GM19395 (cell line): Measurements from ENCODE around the gene SCGB1D1.

Experiments
- ATAC-seq: cut with Tn5 transposase; IDR thresholded peaks from one replicate; pipeline ENCODE4 v1.9.1; 2021; ENCODE audit warnings: mild to moderate bottlenecking, moderate library complexity; ENCODE audit not compliant: unreplicated experiment

SCGB1D1 gene, protein sequence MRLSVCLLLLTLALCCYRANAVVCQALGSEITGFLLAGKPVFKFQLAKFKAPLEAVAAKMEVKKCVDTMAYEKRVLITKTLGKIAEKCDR

DNA sequence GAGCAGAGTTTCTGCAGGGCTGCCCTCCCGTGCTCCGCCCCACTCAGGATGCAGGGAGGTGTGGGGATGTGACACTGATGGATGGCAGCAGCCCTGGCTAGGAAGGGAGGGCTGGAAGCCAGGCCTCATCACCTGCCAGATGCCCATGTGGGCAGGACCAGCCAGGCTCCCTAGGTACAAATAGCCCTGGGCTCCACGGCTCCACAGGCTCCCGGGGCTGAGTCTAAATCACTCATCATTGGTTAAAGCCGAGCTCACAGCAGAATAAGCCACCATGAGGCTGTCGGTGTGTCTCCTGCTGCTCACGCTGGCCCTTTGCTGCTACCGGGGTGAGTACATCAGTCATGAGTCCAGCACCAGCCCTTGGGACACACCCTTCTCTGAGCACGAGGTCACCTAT, at the start of gene SCGB1D1:
TSS of gene SCGB1D1 (plus strand) at position 206 of the 400 bp plus-strand sequence. CDS start at position 275, 69 bp downstream.
- ATAC-seq: no peak

DNA sequence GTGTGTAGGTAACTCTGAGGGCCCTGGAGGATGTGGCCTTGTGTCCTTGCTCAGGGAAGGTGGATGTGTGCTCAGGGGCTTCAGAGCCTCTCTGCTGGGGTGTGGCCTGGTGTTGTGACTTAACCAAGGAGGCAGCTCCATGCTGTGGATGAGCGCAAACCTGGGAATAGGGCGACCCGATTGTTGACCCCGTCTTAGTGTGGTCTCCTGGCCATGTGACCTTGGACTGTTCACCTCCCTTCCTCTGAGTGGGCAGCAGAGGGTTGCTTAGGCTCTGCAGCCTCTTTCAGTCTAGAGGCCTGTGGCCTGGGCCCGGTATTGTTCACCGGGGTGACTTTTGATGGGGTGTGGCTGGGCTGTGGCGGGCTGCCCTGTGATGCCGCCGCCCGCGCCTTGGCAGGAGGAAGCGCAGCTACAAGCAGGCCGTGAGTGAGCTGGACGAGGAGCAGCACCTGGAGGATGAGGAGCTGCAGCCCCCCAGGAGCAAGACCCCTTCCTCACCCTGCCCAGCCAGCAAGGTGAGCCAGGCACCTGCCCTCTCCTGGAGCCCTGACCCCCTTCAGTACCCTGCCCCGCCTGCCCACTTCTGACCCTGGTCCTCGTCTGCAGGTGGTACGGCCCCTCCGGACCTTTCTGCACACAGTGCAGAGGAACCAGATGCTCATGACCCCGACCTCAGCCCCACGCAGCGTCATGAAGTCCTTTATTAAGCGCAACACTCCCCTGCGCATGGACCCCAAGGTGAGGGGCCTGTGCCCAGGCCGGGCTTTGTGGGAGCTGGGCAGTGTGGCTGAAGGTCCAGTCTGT, 49.5 kb upstream of the SCGB1D1 start:
- ATAC-seq: no peak

DNA sequence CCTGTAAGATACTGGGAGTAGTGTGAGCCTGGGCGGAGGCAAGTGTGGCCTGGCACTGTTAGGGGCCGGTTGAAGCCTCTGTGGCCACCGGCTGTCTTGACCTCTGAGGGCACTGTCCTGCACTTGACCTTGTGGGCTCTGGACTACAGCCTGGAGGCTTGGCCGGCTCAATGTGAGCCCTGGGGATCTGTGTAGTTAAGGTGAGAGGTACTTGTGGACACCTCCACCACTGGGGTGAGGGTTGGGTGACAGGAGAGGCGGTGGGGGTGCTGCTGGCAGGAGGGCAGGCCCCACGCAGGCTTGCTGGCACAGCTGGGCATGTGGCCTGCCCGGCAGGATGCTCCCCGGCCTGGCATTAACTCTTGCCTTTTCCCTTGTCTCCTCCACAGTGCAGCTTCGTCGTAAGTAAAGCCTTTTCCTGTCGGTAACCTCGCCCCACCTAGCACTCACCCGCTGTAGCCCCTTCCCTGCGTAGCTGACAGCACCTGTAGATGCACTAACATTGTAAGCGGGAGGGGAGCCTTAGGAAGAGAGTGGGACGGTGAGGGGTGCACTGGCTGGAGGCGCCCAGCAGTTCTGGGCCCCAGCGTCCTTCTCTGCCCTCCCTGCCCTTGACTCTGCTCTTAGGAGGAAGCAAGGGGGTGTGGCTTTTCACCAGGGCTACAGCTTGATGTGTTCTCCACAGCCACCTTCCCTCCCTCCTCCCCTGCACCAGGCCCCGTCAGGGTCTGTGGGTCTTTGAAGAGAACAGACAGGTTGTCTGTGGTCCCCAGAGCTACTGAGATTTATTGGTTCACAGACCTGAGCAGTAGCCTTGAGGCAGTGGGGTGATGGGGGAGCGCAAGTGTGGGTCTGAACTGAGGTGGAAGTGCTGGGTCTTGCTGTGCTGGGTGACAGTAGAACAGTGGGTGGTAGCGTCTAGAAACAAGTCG, 48.6 kb upstream of the SCGB1D1 start:
- ATAC-seq: no peak

DNA sequence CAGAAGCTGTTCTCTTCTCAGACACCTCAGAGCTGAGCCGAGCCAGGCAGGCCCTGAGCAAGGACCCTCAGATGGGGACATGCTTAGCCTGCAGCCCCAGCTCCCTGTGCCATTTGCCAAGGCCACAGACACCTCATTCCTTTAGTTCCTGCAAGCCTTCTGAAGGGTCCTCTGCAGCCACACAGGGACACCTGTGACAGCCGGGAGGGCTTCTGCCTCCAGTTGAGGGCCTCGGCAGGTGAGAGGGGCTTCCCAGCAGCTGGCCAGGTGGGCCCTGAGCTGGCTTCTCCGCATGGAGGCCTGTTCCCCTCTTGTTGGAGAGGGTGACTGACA, 48.0 kb upstream of the SCGB1D1 start:
- ATAC-seq: no peak

DNA sequence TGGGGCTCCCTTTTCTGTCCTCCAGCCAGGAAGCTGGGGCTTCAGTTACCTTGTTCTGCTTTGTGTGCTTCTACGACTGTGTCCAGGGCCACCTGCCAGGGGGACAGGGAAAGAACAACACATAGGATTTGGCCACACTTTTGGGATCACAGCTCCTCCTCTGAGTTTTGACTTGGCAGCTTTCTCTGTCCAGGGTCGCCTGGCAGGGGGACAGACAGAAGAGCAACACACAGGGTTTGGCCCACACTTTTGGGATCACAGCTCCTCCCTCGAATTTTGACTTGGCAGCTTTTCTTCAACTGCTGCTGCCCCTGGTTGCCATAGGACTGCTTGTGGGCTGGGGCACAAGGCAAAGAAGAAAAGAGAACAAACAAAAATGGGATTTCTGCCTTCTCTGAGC, 47.1 kb upstream of the SCGB1D1 start:
- no peak for ATAC-seq

DNA sequence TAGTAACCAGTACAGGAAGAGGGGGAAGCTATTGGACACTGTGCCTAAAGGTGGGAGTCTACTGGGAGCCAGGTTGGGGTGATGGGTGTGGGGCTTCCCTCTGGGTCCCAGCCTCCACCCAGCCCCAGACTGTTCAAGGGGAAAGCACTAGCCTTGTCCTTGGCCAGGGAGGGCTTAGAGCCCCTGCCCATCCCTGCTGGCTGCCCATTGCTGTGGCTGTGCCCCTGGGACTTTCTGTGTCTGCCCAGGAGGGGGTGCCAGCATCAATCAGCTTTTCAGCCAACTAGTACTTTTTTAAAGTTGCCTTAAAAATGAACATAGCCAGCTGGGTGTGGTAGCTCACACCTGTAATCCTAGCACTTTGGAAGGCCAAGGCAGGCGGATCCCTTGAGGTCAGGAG, 46.3 kb upstream of the SCGB1D1 start:
- no peak for ATAC-seq

DNA sequence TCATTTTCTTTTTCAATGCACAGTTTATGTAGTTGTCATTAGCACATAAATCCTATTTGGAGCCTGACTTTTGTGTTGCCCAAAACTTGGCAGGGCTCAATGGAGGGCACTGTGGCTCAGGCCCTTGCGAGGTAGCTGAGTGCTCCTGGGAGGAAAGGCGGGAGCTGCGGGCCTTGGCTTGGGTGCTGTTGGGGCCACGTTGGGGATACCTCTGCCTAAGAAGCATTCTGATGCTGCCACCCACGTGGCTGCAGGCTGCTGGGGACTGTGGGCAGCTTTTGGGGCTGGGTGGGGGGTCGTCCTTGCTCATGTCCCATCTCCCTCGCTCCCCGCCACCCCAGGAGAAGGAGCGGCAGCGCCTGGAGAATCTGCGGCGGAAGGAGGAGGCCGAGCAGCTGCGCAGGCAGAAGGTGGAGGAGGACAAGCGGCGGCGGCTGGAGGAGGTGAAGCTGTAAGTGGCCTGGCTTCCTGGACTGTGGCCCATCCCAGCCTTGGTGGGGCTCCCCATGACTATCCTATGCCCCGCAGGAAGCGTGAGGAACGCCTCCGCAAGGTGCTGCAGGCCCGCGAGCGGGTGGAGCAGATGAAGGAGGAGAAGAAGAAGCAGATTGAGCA, 45.3 kb upstream of the SCGB1D1 start:
- no peak for ATAC-seq

DNA sequence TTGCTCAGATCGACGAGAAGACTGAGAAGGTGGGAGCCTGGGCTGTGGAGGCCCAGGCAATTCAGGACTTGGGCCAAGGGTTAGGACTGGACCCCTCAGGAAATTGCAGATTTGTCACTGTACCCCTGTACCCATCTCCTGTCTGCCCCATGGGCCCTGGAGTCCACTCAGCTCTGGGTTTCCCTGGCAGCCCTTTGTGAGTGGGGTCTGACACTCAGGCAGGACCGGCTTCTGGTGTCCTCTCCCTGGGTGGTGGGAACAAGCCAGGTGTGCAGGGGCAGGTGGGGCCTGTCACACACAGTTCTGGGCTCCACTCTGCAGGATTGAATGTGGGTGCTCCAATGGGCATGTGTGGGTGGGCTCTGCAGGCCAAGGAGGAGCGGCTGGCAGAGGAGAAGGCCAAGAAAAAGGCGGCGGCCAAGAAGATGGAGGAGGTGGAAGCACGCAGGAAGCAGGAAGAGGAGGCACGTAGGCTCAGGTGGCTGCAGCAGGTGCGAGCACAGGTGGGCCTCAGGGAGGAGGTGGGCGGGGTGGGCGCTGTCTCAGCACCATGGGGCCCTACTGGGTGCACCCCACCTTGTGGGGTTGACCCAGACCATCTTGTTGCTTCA, 44.6 kb upstream of the SCGB1D1 start:
- no peak for ATAC-seq

DNA sequence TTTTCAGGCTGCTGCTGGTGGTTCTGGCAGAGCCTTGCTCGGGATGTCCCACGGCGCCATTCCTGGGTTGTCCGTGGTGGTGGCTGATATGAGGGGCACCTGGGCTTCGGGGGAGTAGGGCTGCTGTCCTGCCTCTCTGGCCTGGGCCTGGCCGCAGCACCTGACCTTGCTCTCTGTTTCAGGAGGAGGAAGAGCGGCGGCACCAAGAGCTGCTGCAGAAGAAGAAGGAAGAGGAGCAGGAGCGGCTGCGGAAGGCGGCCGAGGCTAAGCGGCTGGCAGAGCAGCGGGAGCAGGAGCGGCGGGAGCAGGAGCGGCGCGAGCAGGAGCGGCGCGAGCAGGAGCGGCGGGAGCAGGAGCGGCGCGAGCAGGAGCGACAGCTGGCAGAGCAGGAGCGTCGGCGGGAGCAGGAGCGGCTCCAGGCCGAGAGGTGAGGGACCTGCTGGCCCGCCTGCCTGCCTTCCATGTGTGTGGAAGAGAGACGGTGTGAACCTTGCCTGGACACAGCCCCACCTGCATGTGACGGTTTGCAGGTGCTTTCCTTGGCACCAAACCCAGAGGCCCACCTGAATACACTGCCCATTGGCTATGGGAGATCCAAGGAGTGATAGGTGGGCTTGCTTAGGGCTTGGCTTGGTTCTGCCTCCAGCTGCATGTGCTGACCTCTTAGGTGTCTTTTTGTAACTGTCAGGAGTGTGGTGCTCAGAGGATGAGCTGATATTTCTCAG, 43.4 kb upstream of the SCGB1D1 start:
- no peak for ATAC-seq

DNA sequence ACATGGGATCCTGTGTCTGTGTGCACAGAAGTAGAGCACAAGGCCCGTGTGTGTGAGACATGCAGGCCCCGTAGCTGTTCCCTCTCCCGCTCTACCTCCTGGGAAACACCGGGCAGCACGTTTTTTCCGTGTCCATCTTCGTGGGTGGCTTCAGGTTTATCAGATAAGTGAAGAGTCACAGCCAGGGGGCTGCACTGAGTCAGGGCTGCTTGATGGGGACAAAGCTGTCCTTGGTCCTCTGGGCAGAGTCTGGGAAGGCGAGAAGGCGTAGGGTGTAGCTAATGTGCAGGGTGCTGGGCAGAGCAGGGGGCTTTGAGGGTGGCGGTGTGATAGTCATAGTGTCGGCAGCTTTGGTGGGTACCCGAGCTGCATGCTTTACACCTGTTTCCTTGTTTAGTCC, 42.5 kb upstream of the SCGB1D1 start:
- ATAC-seq: no peak

DNA sequence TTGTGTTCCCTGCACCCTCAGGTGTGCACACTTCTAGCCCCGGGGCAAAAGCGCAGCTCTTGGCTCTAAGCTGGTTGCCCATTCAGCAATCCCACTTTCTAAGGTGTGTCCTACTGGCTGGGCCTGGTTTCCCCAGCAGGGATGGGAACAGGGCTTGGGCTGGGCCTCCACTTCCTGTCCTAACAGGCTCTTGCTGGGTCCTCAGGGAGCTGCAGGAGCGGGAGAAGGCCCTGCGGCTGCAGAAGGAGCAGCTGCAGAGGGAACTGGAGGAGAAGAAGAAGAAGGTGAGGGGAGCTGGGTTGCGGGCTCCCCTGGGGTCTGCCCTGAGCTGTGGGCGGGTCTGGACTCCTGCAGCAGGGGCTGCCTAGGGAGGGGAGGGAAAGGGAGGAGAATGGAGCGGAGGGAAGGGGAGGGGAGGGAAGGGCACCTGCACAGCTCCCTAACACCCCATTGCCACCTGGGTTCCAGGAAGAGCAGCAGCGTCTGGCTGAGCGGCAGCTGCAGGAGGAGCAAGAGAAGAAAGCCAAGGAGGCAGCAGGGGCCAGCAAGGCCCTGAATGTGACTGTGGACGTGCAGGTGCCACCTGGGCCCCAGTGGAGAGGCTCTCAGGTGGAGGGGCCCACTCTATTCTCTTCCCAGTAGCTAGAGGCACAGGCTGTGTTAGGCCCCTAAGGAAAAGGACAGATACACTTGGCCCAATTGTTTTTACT, 41.6 kb upstream of the SCGB1D1 start:
- no peak for ATAC-seq

DNA sequence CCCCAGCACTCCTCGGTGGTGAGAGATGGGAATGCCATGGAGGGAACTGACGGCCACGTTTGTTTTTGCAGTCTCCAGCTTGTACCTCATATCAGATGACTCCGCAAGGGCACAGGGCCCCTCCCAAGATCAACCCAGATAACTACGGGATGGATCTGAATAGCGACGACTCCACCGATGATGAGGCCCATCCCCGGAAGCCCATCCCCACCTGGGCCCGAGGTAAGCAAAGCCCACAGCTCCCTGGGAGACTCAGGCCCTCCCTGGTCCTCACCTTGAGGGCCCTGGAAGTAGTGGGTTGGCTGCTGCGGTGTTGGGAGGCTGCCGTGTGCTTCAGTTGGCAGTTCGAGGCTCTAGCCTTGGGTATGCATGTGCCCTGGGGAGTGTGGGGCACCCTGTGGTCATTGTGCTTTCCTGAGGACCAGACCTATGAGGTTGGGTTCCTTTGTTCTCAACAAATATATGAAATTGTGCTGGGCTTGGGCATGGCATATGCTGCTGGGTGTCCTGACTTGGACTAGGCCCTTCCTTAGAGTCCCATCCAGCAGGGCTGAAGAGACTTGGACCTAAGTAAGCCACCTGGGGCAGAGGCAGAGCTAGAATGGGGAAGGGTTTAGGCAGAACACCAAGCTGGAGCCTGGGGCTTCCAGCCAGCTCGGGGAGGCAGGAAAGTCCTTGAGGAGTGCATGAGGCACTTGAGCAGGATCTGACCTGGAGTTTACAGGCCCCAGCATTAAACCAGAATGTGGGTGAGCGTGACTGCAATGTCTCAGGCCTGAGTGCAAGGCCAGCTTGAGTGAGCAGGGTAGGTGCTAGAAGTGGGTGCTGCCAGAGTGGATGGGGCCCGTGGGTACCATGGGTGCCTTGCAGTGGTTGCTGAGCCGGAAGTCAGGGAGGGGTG, 39.8 kb upstream of the SCGB1D1 start:
- no peak for ATAC-seq

DNA sequence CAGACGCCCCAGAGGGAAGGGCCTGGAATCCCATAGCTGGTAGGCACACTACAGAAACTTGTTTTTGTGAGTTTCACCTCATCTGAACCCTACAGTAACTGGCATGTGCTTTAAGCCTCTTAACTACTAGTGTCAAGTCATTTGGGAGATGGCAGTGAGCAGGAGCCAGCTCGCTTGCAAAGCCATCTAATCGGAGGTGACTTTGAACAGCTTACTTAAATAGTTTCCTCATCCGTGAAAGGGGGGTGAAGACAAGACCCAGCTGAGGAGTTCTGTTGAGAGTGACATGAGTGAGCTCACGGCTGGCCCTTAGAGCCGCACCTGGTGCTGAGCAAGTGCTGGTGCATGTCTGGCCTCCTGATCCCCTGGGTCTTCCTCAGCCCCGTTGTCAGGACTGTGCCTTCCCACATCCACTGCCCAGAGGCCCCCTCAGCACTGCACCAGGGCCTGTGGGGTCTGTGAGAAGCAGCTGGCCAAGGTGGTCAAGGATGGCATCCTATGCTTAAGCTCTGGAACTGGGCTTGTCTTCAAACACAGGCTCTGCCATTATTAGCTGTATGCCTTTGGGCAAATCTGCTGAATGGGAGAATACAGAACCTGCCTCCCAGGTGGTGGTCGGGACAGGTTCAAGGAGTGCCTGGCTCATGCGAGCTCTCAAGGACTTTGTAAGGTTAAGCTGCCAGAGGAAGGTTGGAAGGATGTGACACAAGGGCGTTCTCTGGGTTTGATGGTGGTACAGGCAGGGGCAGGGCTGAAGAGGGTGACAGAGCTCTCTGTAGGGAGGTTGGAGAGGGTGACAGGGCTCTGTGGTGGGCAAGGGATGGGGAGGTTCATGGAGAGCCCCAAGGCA, 38.9 kb upstream of the SCGB1D1 start:
- ATAC-seq: no peak

DNA sequence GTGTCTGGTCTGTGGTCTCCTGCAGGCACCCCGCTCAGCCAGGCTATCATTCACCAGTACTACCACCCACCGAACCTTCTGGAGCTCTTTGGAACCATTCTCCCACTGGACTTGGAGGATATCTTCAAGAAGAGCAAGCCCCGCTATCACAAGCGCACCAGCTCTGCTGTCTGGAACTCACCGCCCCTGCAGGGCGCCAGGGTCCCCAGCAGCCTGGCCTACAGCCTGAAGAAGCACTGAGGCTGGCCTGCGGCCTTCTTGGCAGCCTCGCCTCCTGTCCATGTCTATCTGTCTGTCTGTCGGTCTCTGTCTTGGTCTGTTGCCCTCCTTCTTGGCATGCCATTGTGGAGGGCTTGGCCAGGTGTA, 38.3 kb upstream of the SCGB1D1 start:
- no peak for ATAC-seq

DNA sequence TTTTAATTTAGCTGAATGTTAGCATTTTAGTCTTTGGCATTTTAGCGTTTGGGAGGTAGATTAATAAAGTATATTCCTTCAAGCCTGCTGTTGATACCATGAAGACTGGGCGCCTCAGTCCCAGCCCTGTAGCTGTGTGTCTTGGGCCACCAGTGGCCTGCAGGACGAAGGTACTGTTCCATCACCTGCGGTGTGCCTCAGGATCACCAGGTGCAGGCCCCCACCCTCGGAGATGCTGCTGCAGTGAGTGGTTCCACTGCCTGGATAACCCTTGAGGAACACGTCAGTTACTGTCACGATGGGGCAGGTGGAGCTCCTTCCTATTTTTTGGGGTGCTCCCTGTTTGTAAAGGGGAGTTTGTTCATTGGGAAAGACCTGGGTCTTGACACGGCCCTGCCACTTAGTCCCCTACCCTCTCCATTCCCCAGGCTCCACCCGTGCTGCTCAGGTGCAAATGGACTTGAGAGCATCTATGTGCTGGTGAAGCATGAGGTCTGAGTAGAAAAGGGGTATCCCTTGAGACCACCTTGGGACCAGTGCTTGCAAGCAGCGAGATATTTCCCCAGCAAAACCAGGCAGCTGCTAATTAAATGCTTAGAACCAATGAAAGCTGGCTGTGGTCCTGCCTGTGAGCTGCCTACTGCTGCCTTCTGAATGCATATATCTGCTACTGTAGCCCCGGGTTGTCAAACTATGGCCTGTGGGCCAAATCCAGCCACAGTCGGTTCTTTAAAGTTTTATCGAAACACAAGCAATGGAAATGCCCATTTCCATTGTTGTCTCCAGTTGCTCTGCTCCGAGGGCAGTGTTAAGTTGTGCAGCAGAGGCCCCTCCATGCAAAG, 37.5 kb upstream of the SCGB1D1 start:
- no peak for ATAC-seq

DNA sequence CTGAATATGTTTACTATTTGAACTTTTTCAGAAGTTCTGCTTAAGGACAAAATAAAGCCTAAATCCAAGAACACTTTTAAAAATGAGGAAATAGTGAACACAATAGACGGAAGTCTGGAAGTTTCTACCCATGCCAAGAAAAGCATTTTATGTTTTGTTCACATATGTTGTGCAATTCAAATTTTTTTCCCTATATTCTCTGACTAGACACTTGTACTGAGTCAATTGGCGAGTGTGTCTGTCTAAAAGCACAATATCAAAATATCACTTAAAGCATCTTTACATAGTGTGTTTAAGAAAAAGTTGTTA, 37.0 kb upstream of the SCGB1D1 start:
- no peak for ATAC-seq

DNA sequence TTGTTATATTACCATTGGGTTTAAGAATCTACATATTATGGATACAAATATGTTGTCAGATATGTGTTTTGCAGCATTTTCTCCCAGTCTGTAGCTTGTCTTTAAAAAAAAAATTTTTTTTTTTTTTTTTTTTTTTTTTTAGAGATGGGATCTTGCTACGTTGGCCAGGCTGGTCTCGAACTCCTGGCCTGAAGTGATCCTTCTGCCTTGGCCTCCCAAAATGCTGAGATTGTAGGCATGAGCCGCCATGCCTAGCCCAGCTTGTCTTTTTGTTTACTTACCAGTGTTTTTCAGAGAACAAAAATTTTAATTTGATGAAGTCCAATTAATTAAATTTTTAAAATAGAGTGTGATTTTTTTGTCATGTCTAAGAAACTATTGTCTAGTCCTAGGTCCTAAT, 36.4 kb upstream of the SCGB1D1 start:
- ATAC-seq: no peak
